ENCODE measurements around the gene KIAA1217.

- TF ChIP-seq CTCF (IDR thresholded peaks at IDR 0.05) (no peak), POLR2A (IDR thresholded peaks at IDR 0.05) (no peak)
These were observed 256.4 kb downstream of the KIAA1217 start for GRCh38 chr10:24465124-24465874.
